ENCODE results near the gene SLC7A1. TPM values are rescaled to one million over a fixed set of nuclear protein-coding genes. Genes with fewer than 3 reads are reported as not detected.

Gene SLC7A1
- total and polyA plus RNA-seq, 8 donors: 2.3 to 95.1 (median 21.2) TPM

DNA sequence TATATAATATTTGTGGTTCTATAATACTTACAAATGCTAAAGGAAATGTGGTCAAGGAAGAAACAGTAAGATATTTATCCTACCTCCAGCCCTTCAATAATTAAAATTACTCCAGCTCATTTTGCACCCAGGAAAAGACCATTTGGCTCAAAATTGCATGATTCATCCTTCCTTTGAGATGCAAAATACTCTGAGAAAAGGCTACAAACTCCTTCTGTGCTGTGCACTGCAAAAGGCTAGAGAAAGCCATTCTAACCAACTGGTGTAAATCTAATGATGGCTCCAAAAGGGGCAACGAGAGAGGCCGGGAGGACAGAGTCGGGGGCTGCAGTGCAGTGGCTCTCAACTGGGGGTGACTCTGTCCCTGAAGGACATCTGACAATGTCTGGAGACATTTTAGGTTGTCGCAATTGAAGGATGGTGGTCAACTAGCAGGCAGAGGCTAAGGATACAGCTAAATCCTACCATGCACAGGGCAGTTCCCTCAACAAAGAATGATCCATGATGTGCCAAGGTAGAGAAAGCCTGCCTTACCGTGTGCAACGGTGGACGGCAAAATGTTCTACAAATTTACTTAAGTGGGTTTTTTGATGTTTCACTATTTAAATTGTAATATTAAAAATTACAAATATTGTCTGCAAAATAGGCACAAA lies 32.6 kb downstream of the SLC7A1 start:
- no peaks in the 10 kb centered on the region for H3K9me3 ChIP-seq
- 90 to 96% (median 96%) methylated on average over 7 of the region's 7 CpGs for WGBS, 5 donors
- H3K27me3 ChIP-seq: no peaks in the 10 kb centered on the region
- peaks cover 0 to 13% (median 0%) of the 10 kb centered on the region in 4 donors for H3K4me1 ChIP-seq
- intact Hi-C loops (cut with DNase I; ENCODE audit: low total_unique reads): no loop called here
- no peak overlapping the region for H3K4me3 ChIP-seq
- no peak for TF ChIP-seq POLR2A (IDR thresholded peaks at IDR 0.05)
- TF ChIP-seq POLR2AphosphoS5 (IDR thresholded peaks at IDR 0.05): no peak
- TF ChIP-seq EP300 (IDR thresholded peaks at IDR 0.05): no peak
- TF ChIP-seq, protein P1, sequence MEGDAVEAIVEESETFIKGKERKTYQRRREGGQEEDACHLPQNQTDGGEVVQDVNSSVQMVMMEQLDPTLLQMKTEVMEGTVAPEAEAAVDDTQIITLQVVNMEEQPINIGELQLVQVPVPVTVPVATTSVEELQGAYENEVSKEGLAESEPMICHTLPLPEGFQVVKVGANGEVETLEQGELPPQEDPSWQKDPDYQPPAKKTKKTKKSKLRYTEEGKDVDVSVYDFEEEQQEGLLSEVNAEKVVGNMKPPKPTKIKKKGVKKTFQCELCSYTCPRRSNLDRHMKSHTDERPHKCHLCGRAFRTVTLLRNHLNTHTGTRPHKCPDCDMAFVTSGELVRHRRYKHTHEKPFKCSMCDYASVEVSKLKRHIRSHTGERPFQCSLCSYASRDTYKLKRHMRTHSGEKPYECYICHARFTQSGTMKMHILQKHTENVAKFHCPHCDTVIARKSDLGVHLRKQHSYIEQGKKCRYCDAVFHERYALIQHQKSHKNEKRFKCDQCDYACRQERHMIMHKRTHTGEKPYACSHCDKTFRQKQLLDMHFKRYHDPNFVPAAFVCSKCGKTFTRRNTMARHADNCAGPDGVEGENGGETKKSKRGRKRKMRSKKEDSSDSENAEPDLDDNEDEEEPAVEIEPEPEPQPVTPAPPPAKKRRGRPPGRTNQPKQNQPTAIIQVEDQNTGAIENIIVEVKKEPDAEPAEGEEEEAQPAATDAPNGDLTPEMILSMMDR (IDR thresholded peaks at IDR 0.05): no peak
- H3K27ac ChIP-seq: no peak overlapping the region
- H3K36me3 ChIP-seq: no peaks in the 10 kb centered on the region
- no peak for DNase-seq

DNA sequence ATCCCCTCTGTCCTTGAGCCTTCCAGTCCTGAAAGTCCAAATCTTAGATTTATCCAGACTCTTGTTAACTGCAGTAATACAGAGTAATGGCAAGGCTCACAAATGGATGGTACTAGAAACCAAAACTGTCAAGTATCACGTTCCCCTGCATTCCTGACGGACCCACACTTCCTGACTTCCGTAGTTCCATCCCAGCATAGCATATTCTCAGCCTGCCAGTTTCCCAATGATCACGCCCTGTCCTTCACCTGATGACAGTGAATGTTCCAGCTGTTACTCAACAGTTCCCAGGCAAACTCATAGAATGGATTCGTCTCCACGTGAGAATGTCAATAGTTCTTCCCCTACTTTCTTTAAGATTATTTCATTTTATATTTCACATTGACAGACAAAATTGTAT lies 33.6 kb downstream of the SLC7A1 start:
- no peaks in the 10 kb centered on the region for H3K9me3 ChIP-seq
- H3K4me1 ChIP-seq: peaks cover 0 to 13% (median 0%) of the 10 kb centered on the region in 4 donors
- no peaks in the 10 kb centered on the region for H3K27me3 ChIP-seq
- H3K36me3 ChIP-seq: no peaks in the 10 kb centered on the region
- 76 to 92% (median 89%) methylated on average over 6 of the region's 6 CpGs for WGBS, 5 donors
- no peak overlapping the region for H3K27ac ChIP-seq
- TF ChIP-seq POLR2A (IDR thresholded peaks at IDR 0.05) (no peak), POLR2AphosphoS5 (IDR thresholded peaks at IDR 0.05) (no peak), EP300 (IDR thresholded peaks at IDR 0.05) (no peak)
- TF ChIP-seq, protein P1 (IDR thresholded peaks at IDR 0.05): no peak
- no peak for DNase-seq
- intact Hi-C loops (cut with DNase I; ENCODE audit: low total_unique reads): no loop called here
- H3K4me3 ChIP-seq: no peak overlapping the region

DNA sequence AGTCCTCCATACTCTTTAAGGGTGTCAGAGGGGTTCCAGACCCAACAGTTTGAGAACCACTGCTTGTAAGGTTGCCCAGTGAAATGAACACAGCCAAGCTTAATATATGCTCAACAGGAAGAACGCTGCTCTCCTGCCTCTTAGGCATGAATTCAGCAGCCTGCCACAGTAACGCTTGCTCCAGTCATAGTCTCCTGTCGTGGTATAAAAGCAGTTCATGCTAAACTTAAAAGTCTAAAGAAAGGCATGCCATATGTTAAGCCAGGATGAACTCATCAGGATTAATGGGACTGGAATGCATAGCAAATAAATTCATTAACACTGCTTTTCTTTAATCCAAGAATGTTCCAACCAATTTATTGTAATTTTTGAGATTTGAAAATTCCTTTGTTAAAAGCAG lies 38.7 kb downstream of the SLC7A1 start:
- H3K27ac ChIP-seq: no peak overlapping the region
- DNase-seq: no peak
- WGBS, 5 donors: 82 to 93% (median 90%) methylated on average over 3 of the region's 3 CpGs
- H3K27me3 ChIP-seq: no peaks in the 10 kb centered on the region
- no peak for TF ChIP-seq POLR2AphosphoS5 (IDR thresholded peaks at IDR 0.05)
- TF ChIP-seq, protein P1 (IDR thresholded peaks at IDR 0.05): no peak
- H3K4me1 ChIP-seq: no peaks in the 10 kb centered on the region
- no peak overlapping the region for H3K4me3 ChIP-seq
- H3K9me3 ChIP-seq: no peaks in the 10 kb centered on the region
- intact Hi-C loops (cut with DNase I; ENCODE audit: low total_unique reads): no loop called here
- H3K36me3 ChIP-seq: peaks cover 0 to 19% (median 16%) of the 10 kb centered on the region in 4 donors

DNA sequence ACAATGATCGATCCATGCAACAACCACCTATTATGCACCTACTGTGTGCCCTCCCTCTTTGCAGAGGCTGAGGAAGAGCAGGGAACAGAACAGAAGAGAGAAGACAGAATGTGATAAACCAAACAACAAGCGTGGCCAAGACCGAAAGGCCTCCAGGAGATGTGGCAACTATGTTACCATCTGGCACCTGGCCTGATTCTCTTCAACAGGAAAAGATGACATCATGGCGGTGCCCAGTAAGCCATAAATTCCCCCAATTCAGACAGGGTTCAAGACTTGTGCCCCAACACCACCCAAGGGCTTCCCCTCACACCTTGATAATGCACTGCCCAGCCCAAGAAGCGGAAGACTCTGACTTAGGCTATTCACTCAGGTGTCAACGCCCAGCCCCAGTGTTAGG lies 44.3 kb downstream of the SLC7A1 start:
- peaks cover 4 to 49% (median 36%) of the 10 kb centered on the region in 4 donors for H3K36me3 ChIP-seq
- no peak overlapping the region for H3K27ac ChIP-seq
- TF ChIP-seq, protein P1 (IDR thresholded peaks at IDR 0.05): no peak
- H3K4me1 ChIP-seq: peaks cover 0 to 17% (median 12%) of the 10 kb centered on the region in 4 donors
- no peak overlapping the region for H3K4me3 ChIP-seq
- intact Hi-C loops (cut with DNase I; ENCODE audit: low total_unique reads): no loop called here
- no peak for DNase-seq
- 88 to 97% (median 96%) methylated on average over 6 of the region's 6 CpGs for WGBS, 5 donors
- H3K27me3 ChIP-seq: no peaks in the 10 kb centered on the region
- H3K9me3 ChIP-seq: no peaks in the 10 kb centered on the region
